Kidney (tissue), 14 donors: ENCODE results near the gene NBEAL2. TPM values are rescaled to one million over a fixed set of nuclear protein-coding genes. Genes with fewer than 3 reads are reported as not detected.

Source experiments
- DNase-seq, 5 donors: peaks; one replicate each; pipeline ENCODE4 v3.0.0-alpha.2; 2013 to 2020
- FAIRE-seq: peaks from 2 replicates; lab custom pipeline; 2012; peaks lifted over from hg19 to GRCh38; lab: Jason Lieb, UNC
- H3K27ac ChIP-seq, 2 donors: one replicate each; pipeline ENCODE4 v1.7.0; 2013; ENCODE audit warnings: low read depth in 2 of 2, low read length in 2 of 2, inconsistent platforms in 1 of 2
- H3K27me3 ChIP-seq: one replicate; pipeline ENCODE4 v1.7.1; 2013; ENCODE audit warnings: low read length, inconsistent platforms; ENCODE audit not compliant: control insufficient read depth, insufficient read depth
- H3K36me3 ChIP-seq, 3 donors: one replicate each; pipeline versions ENCODE4 v1.7.0 to v1.7.1; 2013; ENCODE audit warnings: low read length in 3 of 3, control low read depth in 1 of 3, inconsistent platforms in 1 of 3; ENCODE audit not compliant: insufficient read depth in 3 of 3, control insufficient read depth in 2 of 3
- H3K4me1 ChIP-seq, 3 donors: one replicate each; pipeline versions ENCODE4 v1.7.0 to v1.7.1; 2013; ENCODE audit warnings: low read length in 3 of 3, inconsistent platforms in 1 of 3, low read depth in 1 of 3; ENCODE audit not compliant: control insufficient read depth in 2 of 3, insufficient read depth in 2 of 3
- H3K4me3 ChIP-seq, 3 donors: one replicate each; pipeline versions ENCODE4 v1.7.0 to v1.8.1; 2013; ENCODE audit warnings: low read length in 3 of 3, control low read depth in 1 of 3, inconsistent platforms in 1 of 3
- H3K9ac ChIP-seq, 3 donors: one replicate each; pipeline versions ENCODE4 v1.7.0 to v1.7.1; 2013; ENCODE audit warnings: low read length in 3 of 3, control low read depth in 1 of 3, inconsistent platforms in 1 of 3
- H3K9me3 ChIP-seq, 3 donors: one replicate each; pipeline versions ENCODE4 v1.7.0 to v1.7.1; 2013; ENCODE audit warnings: low read length in 3 of 3, control low read depth in 1 of 3, inconsistent platforms in 1 of 3; ENCODE audit not compliant: control insufficient read depth in 2 of 3, insufficient read depth in 1 of 3
- CTCF ChIP-seq: IDR thresholded peaks from 3 replicates; pipeline ENCODE4 v1.5.1; 2012; ENCODE audit warnings: mild to moderate bottlenecking, moderate library complexity, borderline replicate concordance; ENCODE audit not compliant: insufficient read depth; ENCODE audit errors: extremely low read depth
- intact Hi-C: fragments of 100-400 bp; cut with DNase I; formaldehyde crosslinking; loops from one replicate; pipeline ENCODE4 v1.11.1; 2022
- polyA plus RNA-seq: library from polyadenylated mRNA; stranded (reverse); fragments of 350-450 nt; fragmentation: Illumina TruSeq; extraction: RNeasy Lipid Tissue Mini Kit (QIAGEN cat#74804); gene quantifications from one replicate; pipeline ENCODE4 v1.2.3, GENCODE V29; 2014; ENCODE audit warnings: low read depth, low replicate concordance; ENCODE audit not compliant: insufficient read depth
- total RNA-seq: library from RNA; stranded (reverse); fragmentation: NEBNext Ultra II Directional; extraction: Animal tissue kit (Norgen Biotek cat#: 25700); gene quantifications from one replicate; pipeline ENCODE4 v1.2.1, GENCODE V29; 2021
- donor health status: control.
- donor health status: control.
- donor health status: control.
- donor health status: control.
- donor health status: control.
- donor health status: DM: yes; HTN: yes; CAD: no.
- donor health status: Normal renal cell carcinoma (clear cell type).

The NBEAL2 gene
- total and polyA plus RNA-seq, 2 donors from 2014 or later, result 25.7 to 82.8 TPM

- no peak for TF ChIP-seq CTCF
- no peak for FAIRE-seq
- no peaks in the 10 kb centered on the region for H3K27me3 ChIP-seq
- no peaks in the 10 kb centered on the region for H3K9me3 ChIP-seq
- DNase-seq, result peak in 1 of 5 donors; percentile 59
- intact Hi-C loops, result no loop called here
- H3K9ac ChIP-seq, result peak overlapping the region in 2 of 3 donors; percentile 39 to 65
- H3K4me1 ChIP-seq, result peaks cover 0 to 73% (median 70%) of the 10 kb centered on the region in 3 donors
- H3K36me3 ChIP-seq, result peaks cover 0 to 23% (median 9%) of the 10 kb centered on the region in 3 donors
- H3K4me3 ChIP-seq, result no peak overlapping the region
- peak overlapping the region; percentile 77 to 86 for H3K27ac ChIP-seq
Measured at GRCh38 chr3:46934072-46934471, 45.4 kb upstream of the NBEAL2 start.

GRCh38 chr3:46934498-46935167 is 44.8 kb upstream of the NBEAL2 start:
- Histone ChIP-seq H3K9ac (peak overlapping the region in 1 of 3 donors; percentile 65), H3K9me3 (no peaks in the 10 kb centered on the region), H3K4me1 (peaks cover 0 to 73% (median 65%) of the 10 kb centered on the region in 3 donors), H3K4me3 (no peak overlapping the region), H3K36me3 (peaks cover 0 to 28% (median 9%) of the 10 kb centered on the region in 3 donors), H3K27me3 (no peaks in the 10 kb centered on the region), H3K27ac (peak overlapping the region; percentile 77 to 86)
- TF ChIP-seq CTCF, result no peak
- DNase-seq (peak in 1 of 5 donors; percentile 86), FAIRE-seq (no peak)
- intact Hi-C loops, result no loop called here

- Histone ChIP-seq H3K4me3 (no peak overlapping the region), H3K27ac (peak overlapping the region; percentile 77 to 86), H3K9me3 (no peaks in the 10 kb centered on the region), H3K27me3 (no peaks in the 10 kb centered on the region), H3K4me1 (peaks cover 0 to 76% (median 61%) of the 10 kb centered on the region in 3 donors), H3K36me3 (peaks cover 0 to 28% (median 16%) of the 10 kb centered on the region in 3 donors), H3K9ac (peak overlapping the region in 1 of 3 donors; percentile 65)
- peak in 2 of 5 donors; percentile 62 to 92 for DNase-seq
- TF ChIP-seq CTCF, result peak; percentile 40
- intact Hi-C loops, result no loop called here
- FAIRE-seq, result no peak
Measured at GRCh38 chr3:46935168-46935858, 44.2 kb upstream of the NBEAL2 start.
